ENCODE results near the gene MYO6. TPM values are rescaled to one million over a fixed set of nuclear protein-coding genes. Genes with fewer than 3 reads are reported as not detected.

The MYO6 gene
- total RNA-seq, 1 experiment from 2014 or later = 44.1 TPM

GRCh38 chr6:75864446-75864845, 115.4 kb downstream of the MYO6 start:
- H3K9me3 ChIP-seq (ENCODE audit: control insufficient read depth in 1 of 2, insufficient read depth in 1 of 2, low read depth in 1 of 2, low read length in 2 of 2) = no peaks in the 10 kb centered on the region
- TF ChIP-seq EZH2phosphoT487 (IDR thresholded peaks at IDR 0.05; ENCODE audit: borderline replicate concordance) = no peak
- no peak for TF ChIP-seq TCF7L2 (IDR thresholded peaks at IDR 0.05; ENCODE audit: borderline replicate concordance, extremely low read depth, insufficient read depth, insufficient read length)
- TF ChIP-seq EGR1 (IDR thresholded peaks at IDR 0.05; ENCODE audit: low read depth) = no peak
- TF ChIP-seq ELF1 (IDR thresholded peaks at IDR 0.05; ENCODE audit: borderline replicate concordance, low read depth) = no peak
- TF ChIP-seq ZBTB33 (IDR thresholded peaks at IDR 0.05; ENCODE audit: extremely low read depth, insufficient replicate concordance, low read length) = no peak
- no peak for TF ChIP-seq SRF (IDR thresholded peaks at IDR 0.05; ENCODE audit: low read depth)
- no peak for TF ChIP-seq FOSL1 (IDR thresholded peaks at IDR 0.05; ENCODE audit: low read depth)
- TF ChIP-seq RAD21 (IDR thresholded peaks at IDR 0.05; ENCODE audit: low read depth) = no peak
- ChIA-PET POLR2A (no interaction called here), RAD21 (ENCODE audit: low non-redundant PET in 1 of 2, low total read pairs in 2 of 2, uncharacterized antibody in 2 of 2, unreplicated experiment in 2 of 2) (no interaction called here), CTCF (no interaction called here)
- H3K4me1 ChIP-seq (ENCODE audit: control insufficient read depth in 1 of 2, insufficient read depth in 2 of 2, low read length in 2 of 2) = no peaks in the 10 kb centered on the region
- BruUV-seq (replicated peaks) = no TSS peak
- H4K20me1 ChIP-seq (ENCODE audit: insufficient read depth) = no peaks in the 10 kb centered on the region
- peaks cover 5 to 20% of the 10 kb centered on the region in 2 experiments; a peak in 3 of 4 replicates for H3K36me3 ChIP-seq (ENCODE audit: control insufficient read depth in 1 of 2, insufficient read depth in 2 of 2, low read length in 2 of 2)
- no peak overlapping the region for H3K4me3 ChIP-seq (replicated peaks in 1 of 2; ENCODE audit: low read depth in 1 of 2, low read length in 2 of 2)
- DNase-seq (ENCODE audit: low read depth, low spot score) (no peak), ATAC-seq (no peak)
- no peak overlapping the region for H2AFZ ChIP-seq (ENCODE audit: low read depth, low read length, poor library complexity, severe bottlenecking)
- intact Hi-C loops (cut with micrococcal nuclease) = no loop called here
- no peaks in the 10 kb centered on the region for H3K9me2 ChIP-seq (ENCODE audit: insufficient read depth)
- H3K27me3 ChIP-seq (ENCODE audit: insufficient read depth, low read length) = no peaks in the 10 kb centered on the region
- no peak overlapping the region for H3K4me2 ChIP-seq (ENCODE audit: low read length)
- no peak overlapping the region for H3K27ac ChIP-seq (ENCODE audit: low read depth, low read length)
- H3K9ac ChIP-seq (ENCODE audit: low read length) = no peak overlapping the region
- H3K79me2 ChIP-seq (ENCODE audit: insufficient read depth, low read length) = no peaks in the 10 kb centered on the region

DNA sequence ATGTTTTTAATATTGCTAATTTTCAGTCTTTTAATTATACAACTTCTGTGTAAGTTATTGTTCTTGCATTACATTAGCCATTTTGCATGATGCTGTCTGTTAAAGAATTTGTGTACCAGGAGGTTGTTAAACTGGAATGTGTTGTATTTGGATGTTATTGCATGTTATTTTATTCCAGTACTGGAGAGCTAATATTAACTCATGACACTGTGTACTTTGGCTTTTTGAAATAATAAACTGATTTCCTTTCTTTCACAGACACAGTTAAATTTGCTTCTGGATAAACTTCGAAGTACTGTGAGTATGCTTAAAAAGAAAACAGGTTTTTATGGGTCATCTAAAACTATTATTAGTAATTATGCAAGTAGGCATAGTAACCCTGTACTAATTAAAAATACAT, 121.3 kb downstream of the MYO6 start:
- Histone ChIP-seq H3K4me3 (replicated peaks in 1 of 2; ENCODE audit: low read depth in 1 of 2, low read length in 2 of 2) (no peak overlapping the region), H3K36me3 (ENCODE audit: control insufficient read depth in 1 of 2, insufficient read depth in 2 of 2, low read length in 2 of 2) (peaks cover 5 to 17% of the 10 kb centered on the region in 2 experiments; a peak in 3 of 4 replicates), H3K79me2 (ENCODE audit: insufficient read depth, low read length) (no peaks in the 10 kb centered on the region), H3K9ac (ENCODE audit: low read length) (no peak overlapping the region), H3K27ac (ENCODE audit: low read depth, low read length) (no peak overlapping the region), H4K20me1 (ENCODE audit: insufficient read depth) (0 out of 2 replicates have a peak, but pooled peaks cover 4% of the 10 kb centered on the region), H2AFZ (ENCODE audit: low read depth, low read length, poor library complexity, severe bottlenecking) (no peak overlapping the region), H3K27me3 (ENCODE audit: insufficient read depth, low read length) (no peaks in the 10 kb centered on the region), H3K9me2 (ENCODE audit: insufficient read depth) (no peaks in the 10 kb centered on the region), H3K4me1 (ENCODE audit: control insufficient read depth in 1 of 2, insufficient read depth in 2 of 2, low read length in 2 of 2) (no peaks in the 10 kb centered on the region), H3K4me2 (ENCODE audit: low read length) (no peak overlapping the region), H3K9me3 (ENCODE audit: control insufficient read depth in 1 of 2, insufficient read depth in 1 of 2, low read depth in 1 of 2, low read length in 2 of 2) (no peaks in the 10 kb centered on the region)
- BruUV-seq (replicated peaks) = no TSS peak
- ChIA-PET POLR2A (no interaction called here), RAD21 (ENCODE audit: low non-redundant PET in 1 of 2, low total read pairs in 2 of 2, uncharacterized antibody in 2 of 2, unreplicated experiment in 2 of 2) (no interaction called here), CTCF (no interaction called here)
- ATAC-seq = no peak
- DNase-seq (ENCODE audit: low read depth, low spot score) = no peak
- TF ChIP-seq EZH2phosphoT487 (IDR thresholded peaks at IDR 0.05; ENCODE audit: borderline replicate concordance) = no peak
- TF ChIP-seq, protein P1, sequence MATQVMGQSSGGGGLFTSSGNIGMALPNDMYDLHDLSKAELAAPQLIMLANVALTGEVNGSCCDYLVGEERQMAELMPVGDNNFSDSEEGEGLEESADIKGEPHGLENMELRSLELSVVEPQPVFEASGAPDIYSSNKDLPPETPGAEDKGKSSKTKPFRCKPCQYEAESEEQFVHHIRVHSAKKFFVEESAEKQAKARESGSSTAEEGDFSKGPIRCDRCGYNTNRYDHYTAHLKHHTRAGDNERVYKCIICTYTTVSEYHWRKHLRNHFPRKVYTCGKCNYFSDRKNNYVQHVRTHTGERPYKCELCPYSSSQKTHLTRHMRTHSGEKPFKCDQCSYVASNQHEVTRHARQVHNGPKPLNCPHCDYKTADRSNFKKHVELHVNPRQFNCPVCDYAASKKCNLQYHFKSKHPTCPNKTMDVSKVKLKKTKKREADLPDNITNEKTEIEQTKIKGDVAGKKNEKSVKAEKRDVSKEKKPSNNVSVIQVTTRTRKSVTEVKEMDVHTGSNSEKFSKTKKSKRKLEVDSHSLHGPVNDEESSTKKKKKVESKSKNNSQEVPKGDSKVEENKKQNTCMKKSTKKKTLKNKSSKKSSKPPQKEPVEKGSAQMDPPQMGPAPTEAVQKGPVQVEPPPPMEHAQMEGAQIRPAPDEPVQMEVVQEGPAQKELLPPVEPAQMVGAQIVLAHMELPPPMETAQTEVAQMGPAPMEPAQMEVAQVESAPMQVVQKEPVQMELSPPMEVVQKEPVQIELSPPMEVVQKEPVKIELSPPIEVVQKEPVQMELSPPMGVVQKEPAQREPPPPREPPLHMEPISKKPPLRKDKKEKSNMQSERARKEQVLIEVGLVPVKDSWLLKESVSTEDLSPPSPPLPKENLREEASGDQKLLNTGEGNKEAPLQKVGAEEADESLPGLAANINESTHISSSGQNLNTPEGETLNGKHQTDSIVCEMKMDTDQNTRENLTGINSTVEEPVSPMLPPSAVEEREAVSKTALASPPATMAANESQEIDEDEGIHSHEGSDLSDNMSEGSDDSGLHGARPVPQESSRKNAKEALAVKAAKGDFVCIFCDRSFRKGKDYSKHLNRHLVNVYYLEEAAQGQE (IDR thresholded peaks at IDR 0.05; ENCODE audit: low read depth) = no peak
- no peak for TF ChIP-seq CEBPB (IDR thresholded peaks at IDR 0.05; ENCODE audit: low read depth)
- no peak for TF ChIP-seq TCF7L2 (IDR thresholded peaks at IDR 0.05; ENCODE audit: borderline replicate concordance, extremely low read depth, insufficient read depth, insufficient read length)
- no peak for TF ChIP-seq YY1 (IDR thresholded peaks at IDR 0.05; ENCODE audit: extremely low read depth, insufficient replicate concordance, low read depth, low read length)
- TF ChIP-seq FOSL1 (IDR thresholded peaks at IDR 0.05; ENCODE audit: low read depth) = no peak
- TF ChIP-seq EZH2 (IDR thresholded peaks at IDR 0.05) = no peak
- intact Hi-C loops (cut with micrococcal nuclease) = no loop called here

Measured in HCT116 (cell line).